AG09309 (cell line): ENCODE measurements around the gene ZGRF1.
"Not testable (repeated sequence)": the region's sequence is repeated elsewhere in the genome, so short reads cannot be mapped to it uniquely, and the experiment has no call there.

ENCODE experiments used
- DNase-seq: peaks from one replicate; pipeline ENCODE4 v3.0.0-alpha.2; 2010; ENCODE audit warnings: low read depth
- H3K4me3 ChIP-seq: 2 replicates; pipeline ENCODE4 v1.5.1; 2011; ENCODE audit warnings: mild to moderate bottlenecking, low read depth, low read length, moderate library complexity; ENCODE audit not compliant: control insufficient read depth
- TF ChIP-seq, protein P1 (sequence below): IDR thresholded peaks from 2 replicates; pipeline ENCODE4 v1.5.1; 2011; ENCODE audit warnings: mild to moderate bottlenecking, low read depth, low read length, inconsistent platforms; ENCODE audit not compliant: insufficient read depth, control insufficient read depth; ENCODE audit errors: missing control alignments

ZGRF1 gene

DNA sequence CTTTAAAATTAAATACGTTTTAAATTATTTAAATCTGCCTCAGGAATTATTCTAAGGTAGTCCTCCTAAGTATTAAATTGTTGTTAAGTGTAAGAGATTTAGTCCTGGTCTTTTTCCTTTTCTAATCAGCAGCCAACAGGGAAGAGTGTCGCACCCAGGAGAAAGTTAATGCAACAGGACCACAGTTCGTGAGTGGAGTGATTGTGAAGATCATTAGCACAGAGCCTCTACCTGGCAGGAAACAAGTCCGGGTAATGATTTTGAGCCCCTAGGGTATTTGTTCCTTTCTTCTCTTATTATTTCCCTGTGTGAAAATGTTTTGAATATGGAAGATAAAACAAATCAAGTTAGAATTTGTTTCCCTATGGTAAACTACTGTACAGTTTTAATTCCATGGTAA lies 13.6 kb upstream of the ZGRF1 start:
- H3K4me3 ChIP-seq, result no peak overlapping the region
- TF ChIP-seq, protein P1, sequence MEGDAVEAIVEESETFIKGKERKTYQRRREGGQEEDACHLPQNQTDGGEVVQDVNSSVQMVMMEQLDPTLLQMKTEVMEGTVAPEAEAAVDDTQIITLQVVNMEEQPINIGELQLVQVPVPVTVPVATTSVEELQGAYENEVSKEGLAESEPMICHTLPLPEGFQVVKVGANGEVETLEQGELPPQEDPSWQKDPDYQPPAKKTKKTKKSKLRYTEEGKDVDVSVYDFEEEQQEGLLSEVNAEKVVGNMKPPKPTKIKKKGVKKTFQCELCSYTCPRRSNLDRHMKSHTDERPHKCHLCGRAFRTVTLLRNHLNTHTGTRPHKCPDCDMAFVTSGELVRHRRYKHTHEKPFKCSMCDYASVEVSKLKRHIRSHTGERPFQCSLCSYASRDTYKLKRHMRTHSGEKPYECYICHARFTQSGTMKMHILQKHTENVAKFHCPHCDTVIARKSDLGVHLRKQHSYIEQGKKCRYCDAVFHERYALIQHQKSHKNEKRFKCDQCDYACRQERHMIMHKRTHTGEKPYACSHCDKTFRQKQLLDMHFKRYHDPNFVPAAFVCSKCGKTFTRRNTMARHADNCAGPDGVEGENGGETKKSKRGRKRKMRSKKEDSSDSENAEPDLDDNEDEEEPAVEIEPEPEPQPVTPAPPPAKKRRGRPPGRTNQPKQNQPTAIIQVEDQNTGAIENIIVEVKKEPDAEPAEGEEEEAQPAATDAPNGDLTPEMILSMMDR, result no peak
- no peak for DNase-seq

DNA sequence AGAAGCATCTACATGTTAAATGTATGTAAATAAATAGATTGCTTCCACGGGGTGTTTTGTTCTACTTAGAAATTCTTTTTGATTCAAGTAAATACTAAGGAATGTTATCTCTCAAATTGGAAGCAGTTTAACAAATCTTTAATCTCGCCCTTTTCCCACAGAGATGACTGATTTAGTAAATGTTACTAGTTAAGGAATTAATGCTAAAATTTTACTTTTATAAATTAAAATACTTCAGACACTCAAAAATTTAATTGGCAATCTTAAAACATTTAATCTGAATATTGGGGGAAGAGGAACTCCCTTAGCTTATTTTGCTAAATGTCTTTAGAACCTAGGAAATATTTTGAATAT lies 12.3 kb upstream of the ZGRF1 start:
- no peak overlapping the region for H3K4me3 ChIP-seq
- TF ChIP-seq, protein P1, result no peak
- no peak for DNase-seq

- H3K4me3 ChIP-seq, result no peak overlapping the region
- TF ChIP-seq, protein P1, result no peak
- DNase-seq, result no peak
These were observed 11.8 kb upstream of the ZGRF1 start for GRCh38 chr4:112648263-112649054.

DNA sequence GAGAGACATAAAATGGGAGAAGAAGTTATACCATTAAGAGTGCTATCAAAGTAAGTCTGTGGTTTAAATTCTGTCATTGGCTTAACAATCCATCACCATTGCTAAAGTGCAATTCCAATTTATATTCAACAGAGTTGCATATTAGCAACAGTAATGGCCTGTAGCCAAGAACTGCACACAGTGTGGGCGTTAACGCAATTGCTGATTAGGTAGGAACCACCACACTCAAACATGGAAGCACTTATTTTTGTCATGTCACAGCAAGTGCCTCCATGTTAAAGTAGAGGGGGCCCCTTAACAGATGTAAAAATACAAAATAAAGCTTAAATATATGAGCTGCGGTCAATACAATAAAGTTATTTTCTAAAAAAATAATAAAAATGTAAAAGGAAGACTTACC lies 11.1 kb upstream of the ZGRF1 start:
- H3K4me3 ChIP-seq, result no peak overlapping the region
- no peak for DNase-seq
- TF ChIP-seq, protein P1, result no peak

DNA sequence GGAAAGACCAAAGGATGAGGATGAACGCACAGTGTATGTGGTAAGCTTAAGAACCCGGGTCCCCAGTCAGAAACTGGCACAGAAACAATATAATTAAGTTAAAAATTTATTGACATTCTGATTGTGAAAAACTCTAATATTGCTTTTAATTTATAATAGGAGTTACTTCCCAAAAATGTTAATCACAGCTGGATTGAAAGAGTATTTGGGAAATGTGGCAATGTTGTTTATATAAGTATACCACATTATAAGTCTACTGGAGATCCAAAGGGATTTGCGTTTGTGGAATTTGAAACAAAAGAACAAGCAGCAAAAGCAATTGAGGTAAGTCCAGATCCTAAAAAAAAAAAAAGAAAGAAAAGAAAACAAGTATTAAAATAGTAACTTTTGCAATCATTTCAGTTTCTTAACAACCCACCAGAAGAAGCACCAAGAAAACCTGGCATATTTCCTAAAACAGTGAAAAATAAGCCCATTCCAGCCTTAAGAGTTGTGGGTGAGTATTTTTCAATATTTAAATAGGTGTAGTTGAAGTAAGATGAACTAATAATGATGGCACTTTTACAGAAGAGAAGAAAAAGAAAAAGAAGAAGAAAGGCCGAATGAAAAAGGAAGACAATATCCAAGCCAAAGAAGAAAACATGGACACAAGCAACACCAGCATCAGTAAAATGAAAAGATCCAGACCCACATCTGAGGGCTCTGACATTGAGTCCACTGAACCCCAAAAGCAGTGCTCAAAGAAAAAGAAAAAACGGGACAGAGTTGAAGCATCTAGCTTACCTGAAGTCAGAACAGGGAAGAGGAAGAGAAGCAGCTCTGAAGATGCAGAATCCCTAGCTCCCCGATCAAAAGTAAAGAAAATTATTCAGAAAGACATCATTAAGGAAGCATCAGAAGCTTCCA lies 10.2 kb upstream of the ZGRF1 start:
- H3K4me3 ChIP-seq, result no peak overlapping the region
- no peak for DNase-seq
- TF ChIP-seq, protein P1, result no peak

DNA sequence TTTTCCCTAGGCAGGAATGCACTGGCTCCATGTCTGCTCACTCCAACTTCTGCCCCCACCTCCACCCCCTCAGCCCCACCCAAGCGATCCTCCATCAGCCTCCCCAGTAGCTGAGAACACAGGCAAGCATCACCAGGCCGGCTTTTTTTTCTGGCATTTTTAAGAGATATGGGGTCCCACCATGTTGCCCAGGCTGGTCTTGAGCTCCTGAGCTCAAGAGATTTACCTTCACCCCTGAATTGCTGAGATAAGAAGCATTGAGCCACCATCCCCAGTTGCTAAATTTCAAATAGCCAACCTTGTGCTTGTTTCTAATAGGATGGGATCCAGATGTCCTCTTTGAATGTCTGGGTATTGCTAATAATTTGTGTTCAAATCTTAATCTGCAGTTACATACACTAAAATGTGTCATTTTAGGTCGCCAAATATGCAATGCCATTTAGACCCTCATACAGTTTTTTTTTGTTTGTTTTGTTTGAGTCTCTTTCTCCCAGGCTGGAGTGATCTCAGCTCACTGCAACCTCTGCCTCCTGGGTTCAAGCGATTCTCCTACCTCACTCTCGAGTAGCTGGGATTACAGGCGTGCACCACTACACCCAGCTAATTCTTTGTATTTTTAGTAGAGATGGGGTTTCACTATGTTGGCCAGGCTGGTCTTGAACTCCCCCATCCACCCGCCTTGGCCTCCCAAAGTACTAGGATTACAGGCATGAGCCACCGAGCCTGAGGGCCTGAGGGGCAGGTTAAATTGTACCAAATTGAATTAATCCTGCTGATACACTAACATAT lies 9.0 kb upstream of the ZGRF1 start:
- H3K4me3 ChIP-seq, result no peak overlapping the region
- TF ChIP-seq, protein P1, result no peak
- no peak for DNase-seq

GRCh38 chr4:112644595-112645535 lies 8.2 kb upstream of the ZGRF1 start:
- H3K4me3 ChIP-seq, DNase-seq: not testable (repeated sequence)
